22Rv1 (cell line): ENCODE results near the gene ZNF579.

ENCODE experiments used
- CTCF ChIP-seq: fragments of 450-650 bp; IDR thresholded peaks from 2 replicates; pipeline ENCODE4 v1.5.1; 2017; ENCODE audit warnings: mild to moderate bottlenecking
- ZFX ChIP-seq: fragments of 450-650 bp; IDR thresholded peaks from 2 replicates; pipeline ENCODE4 v1.6.1; 2017; ENCODE audit warnings: antibody characterized with exemption, borderline replicate concordance

GRCh38 chr19:55580628-55581144 is at the start of gene ZNF579:
- TF ChIP-seq CTCF: no peak
- TF ChIP-seq ZFX: no peak
